ENCODE results near the gene LPAR1. TPM values are rescaled to one million over a fixed set of nuclear protein-coding genes. Genes with fewer than 3 reads are reported as not detected.

Gene LPAR1
- total RNA-seq, 1 donor from 2014 or later = 8.5 TPM

DNA sequence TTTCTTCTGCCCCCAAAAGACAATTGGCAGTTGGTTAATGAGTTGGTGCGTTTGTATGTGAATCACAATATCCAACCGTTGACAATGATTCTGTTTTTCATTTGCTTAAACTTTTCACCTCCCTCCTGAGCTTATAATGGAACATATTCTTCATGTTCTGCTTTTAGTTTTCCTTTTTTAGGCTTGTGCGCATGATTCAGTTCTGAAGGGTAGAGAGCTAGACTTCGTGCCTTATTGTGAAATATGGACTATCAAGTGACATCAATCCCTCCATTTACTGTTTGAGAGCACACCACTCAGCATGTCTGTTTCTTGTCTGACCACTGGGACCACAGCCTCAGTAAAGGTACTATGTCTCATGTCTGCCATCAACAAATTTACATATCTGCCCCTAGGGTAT lies 30.5 kb upstream of the LPAR1 start:
- no peak for DNase-seq (ENCODE audit: low read depth)
- H3K4me3 ChIP-seq (ENCODE audit: low read depth, low read length) = no peak overlapping the region
- TF ChIP-seq, protein P1, sequence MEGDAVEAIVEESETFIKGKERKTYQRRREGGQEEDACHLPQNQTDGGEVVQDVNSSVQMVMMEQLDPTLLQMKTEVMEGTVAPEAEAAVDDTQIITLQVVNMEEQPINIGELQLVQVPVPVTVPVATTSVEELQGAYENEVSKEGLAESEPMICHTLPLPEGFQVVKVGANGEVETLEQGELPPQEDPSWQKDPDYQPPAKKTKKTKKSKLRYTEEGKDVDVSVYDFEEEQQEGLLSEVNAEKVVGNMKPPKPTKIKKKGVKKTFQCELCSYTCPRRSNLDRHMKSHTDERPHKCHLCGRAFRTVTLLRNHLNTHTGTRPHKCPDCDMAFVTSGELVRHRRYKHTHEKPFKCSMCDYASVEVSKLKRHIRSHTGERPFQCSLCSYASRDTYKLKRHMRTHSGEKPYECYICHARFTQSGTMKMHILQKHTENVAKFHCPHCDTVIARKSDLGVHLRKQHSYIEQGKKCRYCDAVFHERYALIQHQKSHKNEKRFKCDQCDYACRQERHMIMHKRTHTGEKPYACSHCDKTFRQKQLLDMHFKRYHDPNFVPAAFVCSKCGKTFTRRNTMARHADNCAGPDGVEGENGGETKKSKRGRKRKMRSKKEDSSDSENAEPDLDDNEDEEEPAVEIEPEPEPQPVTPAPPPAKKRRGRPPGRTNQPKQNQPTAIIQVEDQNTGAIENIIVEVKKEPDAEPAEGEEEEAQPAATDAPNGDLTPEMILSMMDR (conservative IDR thresholded peaks at IDR 0.05; ENCODE audit: low read depth, low read length) = no peak

DNA sequence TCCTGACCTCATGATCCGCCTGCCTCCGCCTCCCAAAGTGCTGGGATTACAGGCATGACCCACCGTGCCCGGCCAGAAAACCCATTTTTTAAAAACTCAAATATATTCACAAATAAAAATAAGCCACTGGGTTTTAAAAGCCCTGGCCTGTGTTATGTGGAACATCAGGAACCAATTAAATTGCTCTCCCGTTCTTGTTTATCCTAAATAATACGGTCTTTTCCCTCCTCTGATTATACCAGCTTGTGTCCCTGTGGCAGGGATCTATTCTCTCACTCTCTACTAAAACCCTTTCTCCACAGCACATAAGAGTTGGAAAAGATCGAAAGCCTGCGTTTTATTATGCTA lies 30.1 kb upstream of the LPAR1 start:
- H3K4me3 ChIP-seq (ENCODE audit: low read depth, low read length) = no peak overlapping the region
- TF ChIP-seq, protein P1 (conservative IDR thresholded peaks at IDR 0.05; ENCODE audit: low read depth, low read length) = no peak
- no peak for DNase-seq (ENCODE audit: low read depth)

DNA sequence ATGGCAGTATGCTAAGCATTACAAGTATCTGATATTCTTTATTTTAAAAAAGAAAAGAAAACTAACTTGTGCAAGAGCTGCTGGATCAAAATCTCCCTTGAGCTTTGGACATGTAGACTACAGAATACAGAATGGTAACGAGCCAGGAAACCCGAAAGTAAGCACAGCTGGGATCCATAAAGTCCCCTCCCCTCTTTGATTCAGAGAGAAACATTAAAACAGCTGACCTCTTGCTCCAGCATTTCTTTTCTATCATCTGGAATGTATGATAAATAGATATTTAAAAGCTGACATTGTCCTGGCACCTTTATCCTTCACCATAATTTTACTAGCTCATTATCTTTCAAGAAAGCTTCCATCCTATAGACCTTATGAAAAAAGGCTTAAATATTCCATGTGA lies 28.2 kb upstream of the LPAR1 start:
- TF ChIP-seq, protein P1 (conservative IDR thresholded peaks at IDR 0.05; ENCODE audit: low read depth, low read length) = no peak
- DNase-seq (ENCODE audit: low read depth) = no peak
- H3K4me3 ChIP-seq (ENCODE audit: low read depth, low read length) = no peak overlapping the region

DNA sequence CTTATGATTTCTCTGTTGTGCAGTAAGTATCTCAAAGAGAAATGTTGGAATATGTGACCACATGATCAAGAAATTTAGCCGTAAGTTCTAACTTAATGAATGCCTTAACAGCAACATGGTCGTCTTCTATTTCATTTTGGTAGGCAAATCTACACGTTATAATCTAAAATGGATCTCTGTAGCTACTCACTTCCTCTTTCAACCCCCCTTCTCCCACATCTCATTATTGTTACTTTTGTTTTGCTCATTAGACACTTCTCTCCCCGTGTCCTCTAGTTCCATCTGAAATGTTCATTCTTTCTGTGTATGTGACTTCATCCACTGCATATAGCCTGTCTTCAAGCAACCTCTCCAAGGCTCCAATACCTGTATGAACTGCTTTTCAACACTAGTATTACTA lies 27.1 kb upstream of the LPAR1 start:
- no peak for DNase-seq (ENCODE audit: low read depth)
- H3K4me3 ChIP-seq (ENCODE audit: low read depth, low read length) = no peak overlapping the region
- TF ChIP-seq, protein P1 (conservative IDR thresholded peaks at IDR 0.05; ENCODE audit: low read depth, low read length) = no peak

DNA sequence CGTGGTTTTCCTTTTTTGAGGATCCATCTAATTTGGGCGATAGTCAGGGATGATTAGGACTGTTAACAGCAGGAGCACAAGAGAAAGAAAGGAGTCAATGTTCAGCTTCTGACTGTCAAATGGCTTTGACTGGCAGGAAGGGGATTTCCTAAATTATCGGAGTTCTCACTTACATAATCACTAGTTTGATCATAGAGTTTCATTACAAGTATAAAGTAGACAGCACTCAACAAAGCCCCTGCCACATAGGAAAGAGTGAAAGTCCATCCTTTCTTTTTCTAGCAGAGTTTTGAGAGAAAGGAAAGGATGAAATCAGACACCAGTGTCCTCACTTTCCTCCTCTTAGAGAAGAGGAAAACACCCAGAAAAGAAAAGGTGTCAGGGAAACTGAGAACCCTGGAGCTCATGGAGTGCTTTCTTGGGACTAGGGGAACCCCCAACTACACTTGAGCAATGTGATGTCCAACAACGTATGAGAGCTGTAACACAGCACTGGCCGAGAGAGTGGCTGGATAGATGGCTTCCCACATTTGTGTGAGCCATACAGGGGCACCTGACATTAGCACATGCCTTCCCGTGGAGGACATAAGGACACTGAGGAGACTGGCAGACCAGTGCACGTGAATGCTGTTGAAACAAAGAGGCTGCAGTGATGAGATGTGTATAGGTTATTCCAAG lies 26.0 kb upstream of the LPAR1 start:
- no peak for DNase-seq (ENCODE audit: low read depth)
- TF ChIP-seq, protein P1 (conservative IDR thresholded peaks at IDR 0.05; ENCODE audit: low read depth, low read length) = no peak
- H3K4me3 ChIP-seq (ENCODE audit: low read depth, low read length) = no peak overlapping the region

DNA sequence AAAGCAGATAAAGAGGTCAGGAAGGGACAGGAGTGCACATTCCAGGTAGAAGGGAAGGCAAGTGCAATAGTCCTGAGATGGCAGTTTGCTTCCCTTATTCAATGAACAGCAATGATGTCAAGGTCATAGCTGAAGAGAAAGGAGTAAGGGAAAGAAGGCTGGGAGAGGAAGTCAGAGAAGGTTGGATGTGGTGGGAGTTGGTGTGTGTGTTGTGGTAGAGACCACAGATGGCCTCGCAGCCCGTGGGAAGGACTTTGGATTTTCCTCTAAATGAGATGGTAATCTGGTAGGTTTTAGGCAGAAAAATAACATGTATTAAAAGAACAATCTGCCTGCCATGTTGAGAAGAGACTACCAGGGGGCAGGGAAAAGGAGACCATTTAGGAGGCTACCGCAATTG lies 25.1 kb upstream of the LPAR1 start:
- DNase-seq (ENCODE audit: low read depth) = no peak
- H3K4me3 ChIP-seq (ENCODE audit: low read depth, low read length) = no peak overlapping the region
- TF ChIP-seq, protein P1 (conservative IDR thresholded peaks at IDR 0.05; ENCODE audit: low read depth, low read length) = no peak

DNA sequence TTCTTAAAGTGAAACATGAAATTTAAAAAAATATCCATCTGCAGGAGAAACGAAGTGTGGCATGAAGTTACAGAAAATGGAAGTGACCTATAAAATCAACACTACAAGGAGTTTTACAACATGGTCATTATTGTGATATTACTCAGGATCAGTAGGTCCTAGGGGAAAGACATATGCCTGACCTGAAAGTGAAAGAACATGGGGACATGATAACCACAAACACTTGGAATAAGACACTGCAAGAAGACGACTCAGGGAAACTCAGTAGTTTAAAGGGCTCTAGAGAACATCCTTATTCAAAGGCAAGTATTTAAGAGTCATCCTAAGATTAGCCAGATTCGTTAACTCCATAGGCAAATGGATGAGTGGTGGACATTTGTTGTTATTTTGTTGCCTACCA lies 19.9 kb upstream of the LPAR1 start:
- H3K4me3 ChIP-seq (ENCODE audit: low read depth, low read length) = no peak overlapping the region
- TF ChIP-seq, protein P1 (conservative IDR thresholded peaks at IDR 0.05; ENCODE audit: low read depth, low read length) = no peak

More for the DNA sequence above, 19.9 kb upstream of the LPAR1 start:
- DNase-seq (ENCODE audit: low read depth) = no peak

All from epithelial cell of proximal tubule (primary cell).